OCI-LY1 (cell line): ENCODE data around the gene DNAJB1.
A peak's percentile ranks its signal among the peaks of the same experiment; 100 is the strongest.

Experiments used
- H2AFZ ChIP-seq: fragments of 200-600 bp; sonication (generic), shearing (Covaris generic); 2 replicates; pipeline ENCODE4 v1.6.0; 2014; ENCODE audit warnings: antibody characterized with exemption, mild to moderate bottlenecking, low read length
- H3F3A ChIP-seq: fragments of 200-600 bp; sonication (generic), shearing (Covaris generic); 2 replicates; pipeline ENCODE4 v1.6.0; 2014; ENCODE audit warnings: mild to moderate bottlenecking, antibody characterized with exemption, low read length, moderate library complexity; ENCODE audit not compliant: insufficient read depth
- H3K27ac ChIP-seq: fragments of 200-600 bp; sonication (generic); 2 replicates; pipeline ENCODE4 v1.5.1; 2014; ENCODE audit warnings: low read length, mixed run types, mild to moderate bottlenecking, low read depth; ENCODE audit not compliant: poor library complexity, severe bottlenecking
- H3K27me3 ChIP-seq: fragments of 200-600 bp; sonication (generic); 2 replicates; pipeline ENCODE4 v1.6.0; 2014; ENCODE audit warnings: antibody characterized with exemption, mild to moderate bottlenecking, low read length, moderate library complexity; ENCODE audit not compliant: insufficient read depth
- H3K36me3 ChIP-seq: fragments of 200-600 bp; sonication (generic); 2 replicates; pipeline ENCODE4 v1.6.1; 2014; ENCODE audit warnings: mild to moderate bottlenecking, antibody characterized with exemption, low read length, moderate library complexity, mixed read lengths; ENCODE audit not compliant: insufficient read depth
- H3K4me1 ChIP-seq: fragments of 200-600 bp; sonication (generic); 2 replicates; pipeline ENCODE4 v1.5.1; 2014; ENCODE audit warnings: mild to moderate bottlenecking, low read length, moderate library complexity; ENCODE audit not compliant: insufficient read depth, severe bottlenecking
- H3K4me2 ChIP-seq: fragments of 200-600 bp; sonication (generic), shearing (Covaris generic); 2 replicates; pipeline ENCODE4 v1.6.1; 2014; ENCODE audit warnings: low read length
- H3K4me3 ChIP-seq: fragments of 200-600 bp; sonication (generic); 2 replicates; pipeline ENCODE4 v1.5.1; 2014; ENCODE audit warnings: low read length, low read depth, mild to moderate bottlenecking, mixed read lengths; ENCODE audit not compliant: poor library complexity, severe bottlenecking
- H3K79me2 ChIP-seq: fragments of 200-600 bp; shearing (Covaris generic); 2 replicates; pipeline ENCODE4 v1.6.1; 2016; ENCODE audit warnings: mixed run types, low read length, mixed read lengths; ENCODE audit not compliant: insufficient read depth
- H3K9ac ChIP-seq: fragments of 200-600 bp; sonication (generic), shearing (Covaris generic); 2 replicates; pipeline ENCODE4 v1.6.1; 2014; ENCODE audit warnings: mild to moderate bottlenecking, low read length, mixed read lengths
- H3K9me2 ChIP-seq: fragments of 200-600 bp; sonication (generic), shearing (Covaris generic); 2 replicates; pipeline ENCODE4 v1.6.1; 2014; ENCODE audit warnings: low read depth, mild to moderate bottlenecking, low read length, mixed read lengths
- H3K9me3 ChIP-seq: fragments of 200-600 bp; shearing (Covaris generic); 2 replicates; pipeline ENCODE4 v1.6.1; 2014; ENCODE audit warnings: low read length, mixed read lengths
- H4K20me1 ChIP-seq: fragments of 200-600 bp; sonication (generic), shearing (Covaris generic); 2 replicates; pipeline ENCODE4 v1.6.0; 2016; ENCODE audit warnings: mild to moderate bottlenecking, low read length; ENCODE audit not compliant: insufficient read depth
- EZH2 ChIP-seq: fragments of 200-600 bp; sonication (generic), shearing (Covaris generic); IDR thresholded peaks from 2 replicates; pipeline ENCODE4 v1.8.0; 2017; ENCODE audit warnings: borderline replicate concordance, mixed run types, mild to moderate bottlenecking, antibody characterized with exemption, low read length, moderate library complexity, mixed read lengths
- TF ChIP-seq, protein P1 (sequence below): fragments of 200-600 bp; sonication (generic), shearing (Covaris generic); IDR thresholded peaks from 2 replicates; pipeline ENCODE4 v1.5.1; 2017; ENCODE audit warnings: mild to moderate bottlenecking, antibody characterized with exemption, low read length, moderate library complexity, mixed read lengths

Gene DNAJB1

GRCh38 chr19:14559916-14560775 is 41.9 kb upstream of the DNAJB1 start:
- Histone ChIP-seq H3K9ac (no peak overlapping the region; the same call in 1 of the 2 replicates), H3K4me2 (no peak overlapping the region), H3K4me1 (peaks cover 39% of the 10 kb centered on the region), H3K9me3 (no peaks in the 10 kb centered on the region), H3K4me3 (no peak overlapping the region), H3K9me2 (no peaks in the 10 kb centered on the region), H4K20me1 (no peaks in the 10 kb centered on the region), H3K27me3 (no peaks in the 10 kb centered on the region), H2AFZ (no peak overlapping the region), H3F3A (no peaks in the 10 kb centered on the region), H3K36me3 (peaks cover 12% of the 10 kb centered on the region; the same call in 1 of the 2 replicates), H3K27ac (peak overlapping the region; percentile 47), H3K79me2 (no peaks in the 10 kb centered on the region)
- no peak for TF ChIP-seq EZH2
- TF ChIP-seq, protein P1, sequence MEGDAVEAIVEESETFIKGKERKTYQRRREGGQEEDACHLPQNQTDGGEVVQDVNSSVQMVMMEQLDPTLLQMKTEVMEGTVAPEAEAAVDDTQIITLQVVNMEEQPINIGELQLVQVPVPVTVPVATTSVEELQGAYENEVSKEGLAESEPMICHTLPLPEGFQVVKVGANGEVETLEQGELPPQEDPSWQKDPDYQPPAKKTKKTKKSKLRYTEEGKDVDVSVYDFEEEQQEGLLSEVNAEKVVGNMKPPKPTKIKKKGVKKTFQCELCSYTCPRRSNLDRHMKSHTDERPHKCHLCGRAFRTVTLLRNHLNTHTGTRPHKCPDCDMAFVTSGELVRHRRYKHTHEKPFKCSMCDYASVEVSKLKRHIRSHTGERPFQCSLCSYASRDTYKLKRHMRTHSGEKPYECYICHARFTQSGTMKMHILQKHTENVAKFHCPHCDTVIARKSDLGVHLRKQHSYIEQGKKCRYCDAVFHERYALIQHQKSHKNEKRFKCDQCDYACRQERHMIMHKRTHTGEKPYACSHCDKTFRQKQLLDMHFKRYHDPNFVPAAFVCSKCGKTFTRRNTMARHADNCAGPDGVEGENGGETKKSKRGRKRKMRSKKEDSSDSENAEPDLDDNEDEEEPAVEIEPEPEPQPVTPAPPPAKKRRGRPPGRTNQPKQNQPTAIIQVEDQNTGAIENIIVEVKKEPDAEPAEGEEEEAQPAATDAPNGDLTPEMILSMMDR, result no peak

DNA sequence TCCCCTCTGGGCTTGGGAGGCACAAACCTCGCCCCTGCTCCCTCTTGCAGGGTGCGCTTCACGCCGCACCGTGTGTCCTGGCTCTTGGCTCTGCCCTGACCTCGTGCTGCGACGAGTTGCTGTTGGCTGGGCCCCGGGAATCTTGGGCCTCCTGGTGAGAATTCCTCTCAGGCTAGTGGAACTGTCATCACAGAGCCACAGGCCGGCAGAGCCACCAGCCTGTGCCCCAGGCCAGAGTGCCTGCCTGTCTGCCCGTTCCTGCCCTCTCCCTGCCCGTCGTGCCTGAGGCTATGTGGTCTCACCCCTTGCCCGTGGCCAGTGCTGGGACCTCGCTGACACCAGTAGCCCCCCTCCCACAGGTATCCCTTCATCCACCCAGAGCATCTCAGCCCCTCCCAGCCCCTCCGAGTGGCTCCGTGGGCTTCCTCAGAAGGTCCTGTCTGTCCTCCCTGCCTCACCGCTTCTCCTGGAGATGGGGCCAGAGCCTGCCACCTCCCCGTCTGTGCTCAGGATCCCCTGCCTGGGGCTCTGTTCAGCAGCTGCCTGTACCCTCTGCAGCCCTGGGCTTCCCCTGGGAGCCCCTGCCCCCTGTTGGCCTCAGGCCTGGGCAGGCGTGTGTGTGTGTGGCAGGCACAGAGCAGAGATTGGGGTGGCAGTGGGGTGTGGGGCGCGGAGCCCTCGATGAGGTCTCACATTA is 40.3 kb upstream of the DNAJB1 start:
- H2AFZ ChIP-seq, result no peak overlapping the region
- no peaks in the 10 kb centered on the region for H4K20me1 ChIP-seq
- no peaks in the 10 kb centered on the region for H3K27me3 ChIP-seq
- no peaks in the 10 kb centered on the region for H3F3A ChIP-seq
- no peak overlapping the region; the same call in 1 of the 2 replicates for H3K4me2 ChIP-seq
- no peak overlapping the region; the same call in 1 of the 2 replicates for H3K9ac ChIP-seq
- no peaks in the 10 kb centered on the region for H3K9me2 ChIP-seq
- H3K79me2 ChIP-seq, result no peaks in the 10 kb centered on the region
- H3K4me1 ChIP-seq, result peaks cover 39% of the 10 kb centered on the region
- peak overlapping the region; percentile 47 for H3K27ac ChIP-seq
- TF ChIP-seq, protein P1, result no peak
- TF ChIP-seq EZH2, result no peak
- H3K9me3 ChIP-seq, result no peaks in the 10 kb centered on the region
- H3K36me3 ChIP-seq, result 0 out of 2 replicates have a peak, but pooled peaks cover 1% of the 10 kb centered on the region
- no peak overlapping the region for H3K4me3 ChIP-seq

- Histone ChIP-seq H3K4me1 (peaks cover 45% of the 10 kb centered on the region), H3F3A (no peaks in the 10 kb centered on the region), H3K9me3 (no peaks in the 10 kb centered on the region), H2AFZ (no peak overlapping the region), H3K27ac (no peak overlapping the region), H4K20me1 (no peaks in the 10 kb centered on the region), H3K4me3 (no peak overlapping the region), H3K36me3 (no peaks in the 10 kb centered on the region), H3K4me2 (peak overlapping the region; percentile 6; the same call in 1 of the 2 replicates), H3K79me2 (no peaks in the 10 kb centered on the region), H3K9me2 (no peaks in the 10 kb centered on the region), H3K27me3 (no peaks in the 10 kb centered on the region), H3K9ac (no peak overlapping the region)
- TF ChIP-seq, protein P1, result peak; percentile 96
- TF ChIP-seq EZH2, result no peak
These were observed 38.5 kb upstream of the DNAJB1 start for GRCh38 chr19:14556662-14557188.
